D721Med (cell line): ENCODE data around the gene FBXW9.

Experiments
- DNase-seq: peaks from one replicate; pipeline ENCODE4 v3.0.0; 2011; ENCODE audit warnings: low spot score; ENCODE audit not compliant: insufficient read length
- FAIRE-seq: peaks from 2 replicates; lab custom pipeline; 2011; peaks lifted over from hg19 to GRCh38; lab: Jason Lieb, UNC
- CTCF ChIP-seq: IDR thresholded peaks from 2 replicates; pipeline ENCODE4 v1.5.1; 2012; ENCODE audit warnings: mild to moderate bottlenecking, control low read depth; ENCODE audit not compliant: insufficient read depth; ENCODE audit errors: missing control alignments

Gene FBXW9

GRCh38 chr19:12692960-12693359 lies 3.5 kb downstream of the FBXW9 start:
- FAIRE-seq: no peak
- DNase-seq: no peak
- no peak for TF ChIP-seq CTCF

GRCh38 chr19:12689581-12690216 lies 6.7 kb downstream of the FBXW9 start:
- no peak for TF ChIP-seq CTCF
- DNase-seq: no peak
- FAIRE-seq: no peak

GRCh38 chr19:12689012-12689411 lies 7.4 kb downstream of the FBXW9 start:
- DNase-seq (no peak), FAIRE-seq (no peak)
- TF ChIP-seq CTCF: no peak

- DNase-seq (no peak), FAIRE-seq (no peak)
- TF ChIP-seq CTCF: no peak
Measured at GRCh38 chr19:12687496-12688196, 8.8 kb downstream of the FBXW9 start, which contains the start of gene GNG14. Gene GNG14 (plus strand): TSS chr19:12687998. CDS start chr19:12688049, 51 bp downstream.

- DNase-seq: no peak
- TF ChIP-seq CTCF: no peak
- FAIRE-seq: no peak
Measured at GRCh38 chr19:12685831-12686230, 10.6 kb downstream of the FBXW9 start.

GRCh38 chr19:12681074-12681987 lies 15.1 kb downstream of the FBXW9 start, which contains the start of gene DHPS:
Gene DHPS (minus strand): TSS chr19:12681880. CDS start chr19:12681766, 114 bp downstream.
- DNase-seq (peak; percentile 93), FAIRE-seq (no peak)
- TF ChIP-seq CTCF: no peak
